Tibial nerve (tissue), 3 donors: ENCODE results near the gene SREBF2.

Experiments used
- CTCF ChIP-seq, 5 experiments: fragments of 200-600 bp in 3 of 5; fragments of 450-650 bp in 2 of 5; sonication (generic) in 3 of 5; IDR thresholded peaks; one replicate each; pipeline ENCODE4 v1.5.1; 2016 to 2019; ENCODE audit warnings: antibody characterized with exemption in 5 of 5, mild to moderate bottlenecking in 3 of 5, moderate library complexity in 2 of 5
- POLR2A ChIP-seq, 2 donors: fragments of 450-650 bp; IDR thresholded peaks; one replicate each; pipeline ENCODE4 v1.6.1; 2017; ENCODE audit warnings: antibody characterized with exemption in 2 of 2, mild to moderate bottlenecking in 2 of 2, moderate library complexity in 2 of 2

GRCh38 chr22:41868556-41868955 is 35.7 kb downstream of the SREBF2 start:
- TF ChIP-seq CTCF (IDR thresholded peaks at IDR 0.05), result no peak
- no peak for TF ChIP-seq POLR2A (IDR thresholded peaks at IDR 0.05)
